ENCODE measurements around the gene ZNF346. TPM values are rescaled to one million over a fixed set of nuclear protein-coding genes. Genes with fewer than 3 reads are reported as not detected.
A peak's percentile ranks its signal among the peaks of the same experiment; 100 is the strongest.

Gene ZNF346
- total RNA-seq, 2 donors from 2014 or later, result 10.9 to 12.6 TPM

DNA sequence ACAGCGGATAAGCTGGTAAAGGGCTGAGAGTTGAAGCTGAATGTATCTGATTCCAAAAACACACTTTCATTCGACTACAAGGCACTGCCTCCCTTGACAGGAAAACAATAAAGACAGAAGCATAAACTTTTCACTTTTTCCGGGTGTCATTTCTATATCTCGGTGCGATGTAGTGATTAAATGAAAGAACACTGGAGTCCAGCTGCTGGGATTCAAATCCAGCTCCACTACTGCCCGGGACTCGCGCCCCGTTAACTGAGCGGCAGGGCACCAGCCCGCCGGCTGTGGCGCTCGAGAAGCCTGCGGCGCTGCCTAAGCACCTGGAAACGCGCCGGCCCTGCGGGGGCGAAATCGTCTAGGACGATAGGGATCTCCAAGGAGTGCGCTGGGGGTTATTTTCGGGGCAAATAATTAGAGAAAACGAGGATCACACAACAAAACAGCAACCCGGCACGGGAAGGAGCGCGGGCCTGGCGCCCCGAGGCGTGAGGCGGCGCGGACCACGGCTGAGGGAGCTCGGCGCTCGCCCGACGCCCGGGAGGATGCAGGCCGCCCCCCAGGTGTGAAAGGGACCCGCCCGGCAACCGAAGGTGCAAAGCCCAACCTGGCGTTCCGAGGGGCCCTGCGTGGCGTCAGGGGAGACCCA is 16.8 kb upstream of the ZNF346 start:
- ATAC-seq (peak; percentile 80), DNase-seq (peak; percentile 71 to 84)
- intact Hi-C loops (cut with DNase I, micrococcal nuclease), result no loop called here

DNA sequence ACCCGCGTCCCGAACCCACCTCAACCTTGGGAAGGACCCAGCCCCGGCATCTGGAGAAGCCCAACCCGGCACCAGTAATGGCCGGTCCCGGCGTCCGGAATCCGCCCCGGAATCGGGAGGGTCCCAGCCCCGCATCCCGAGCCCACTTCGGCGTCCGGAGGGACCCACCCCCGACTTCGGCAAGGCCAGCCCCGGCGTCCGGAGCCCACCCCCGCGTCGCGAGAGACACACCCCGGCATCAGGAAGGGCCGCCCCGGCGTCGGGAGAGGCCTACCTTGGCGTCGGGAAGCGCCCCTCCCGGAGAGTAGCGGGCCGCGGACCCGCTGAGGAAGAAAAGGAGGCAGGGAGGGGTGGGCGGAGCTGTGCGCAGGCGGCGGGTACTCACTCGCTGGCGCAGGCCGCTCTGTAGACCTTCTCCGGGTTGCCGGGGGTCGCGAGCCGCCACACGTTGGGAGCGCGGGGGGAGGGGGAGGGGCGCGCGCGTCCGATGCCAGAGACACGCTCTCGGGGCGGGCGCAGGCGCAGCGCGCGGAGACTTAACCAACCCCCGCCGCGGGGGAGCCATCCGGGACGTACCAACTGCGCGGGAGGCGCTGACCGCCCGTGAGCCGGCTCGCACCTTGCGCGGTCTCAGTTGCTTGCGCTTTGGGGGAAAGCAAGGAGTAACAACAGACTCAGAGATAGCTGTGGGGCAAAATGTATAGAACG is 16.1 kb upstream of the ZNF346 start, which contains the start of gene UIMC1:
Gene UIMC1 (minus strand): TSS at position 515 of the 708 bp plus-strand sequence. CDS start 24,164 bp downstream, outside the sequence.
- ATAC-seq, result peak; percentile 90
- intact Hi-C loops (cut with DNase I, micrococcal nuclease), result no loop called here

DNA sequence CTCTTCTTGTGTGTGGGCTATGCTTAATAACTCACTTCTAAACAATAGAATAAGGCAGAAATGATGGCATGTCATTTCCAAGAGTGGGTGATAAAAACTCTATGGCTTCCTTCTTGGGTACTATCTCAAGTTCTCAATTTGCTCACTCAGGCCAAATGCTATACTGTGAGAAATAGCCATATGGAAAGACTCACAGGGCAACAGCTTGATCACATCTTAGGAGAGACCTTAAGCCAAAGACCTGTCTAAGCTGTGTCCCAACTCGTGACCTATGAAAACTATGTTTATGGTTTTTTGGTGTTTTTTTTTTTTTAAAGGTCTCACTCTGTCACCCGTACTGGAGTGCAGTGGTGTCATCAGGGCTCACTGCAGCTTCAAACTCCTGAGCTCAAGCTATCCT is 13.8 kb upstream of the ZNF346 start:
- no peak for DNase-seq
- intact Hi-C loops (cut with DNase I, micrococcal nuclease), result no loop called here
- no peak for ATAC-seq

More for the DNA sequence above, 16.1 kb upstream of the ZNF346 start, which contains the start of gene UIMC1:
- peak; percentile 88 to 96 for DNase-seq

DNA sequence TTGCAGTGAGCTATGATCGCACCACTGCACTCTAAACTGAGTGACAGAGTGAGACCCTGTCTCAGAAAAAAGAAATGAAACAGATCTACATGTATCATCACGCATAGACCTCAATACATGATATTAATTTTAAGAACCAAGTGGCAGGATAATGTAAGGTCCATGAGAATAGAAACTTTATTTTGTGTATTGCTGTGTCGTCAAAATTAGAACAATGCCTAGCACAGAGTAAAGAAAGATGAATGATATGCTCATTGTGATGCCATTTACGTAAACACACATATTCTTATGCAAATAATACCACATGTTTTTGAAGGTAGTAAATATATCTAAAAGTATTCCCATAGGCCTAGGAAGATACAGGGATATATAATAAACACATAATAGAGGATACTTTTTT is 12.3 kb upstream of the ZNF346 start:
- no peak for DNase-seq
- intact Hi-C loops (cut with DNase I, micrococcal nuclease), result no loop called here
- ATAC-seq, result no peak

DNA sequence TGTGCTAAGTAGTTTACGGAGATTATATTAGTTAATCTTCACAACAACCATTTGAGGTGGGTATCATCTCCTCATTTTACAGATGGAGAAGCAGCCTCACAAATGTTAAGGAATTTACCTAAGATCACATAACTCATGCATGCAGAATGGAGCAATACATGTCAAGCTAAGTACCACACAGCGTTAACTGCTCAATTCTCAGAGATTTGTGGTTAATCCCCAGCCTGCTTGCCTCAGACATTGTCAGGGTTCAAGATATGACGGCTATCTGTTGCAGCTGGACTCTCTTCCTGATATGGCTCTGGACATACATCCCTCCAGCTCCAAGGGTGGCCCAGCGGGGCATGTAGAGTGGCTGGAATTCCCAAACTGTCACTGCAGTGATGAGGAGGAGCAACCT is 7.3 kb upstream of the ZNF346 start:
- no peak for ATAC-seq
- DNase-seq, result no peak
- intact Hi-C loops (cut with DNase I, micrococcal nuclease), result no loop called here

DNA sequence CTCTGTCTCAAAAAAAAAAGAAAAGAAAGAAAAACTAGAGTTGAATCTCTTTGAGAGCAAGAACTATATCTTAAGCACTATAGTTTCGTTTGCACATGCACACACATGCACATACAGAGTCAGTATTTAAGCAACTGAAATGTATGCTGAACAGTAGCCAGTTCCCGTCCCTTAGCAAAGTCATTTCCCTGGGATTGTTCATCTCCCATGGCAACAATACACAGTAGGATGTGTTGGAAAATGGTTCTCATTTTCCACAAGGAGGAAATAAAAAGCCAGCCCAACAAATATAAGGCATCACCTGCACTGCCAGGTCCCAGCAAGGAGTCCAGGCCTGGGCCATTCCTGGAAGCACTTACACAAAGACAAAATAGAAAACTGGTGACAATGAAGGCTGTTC is 4.2 kb upstream of the ZNF346 start:
- no peak for DNase-seq
- ATAC-seq, result no peak
- intact Hi-C loops (cut with DNase I, micrococcal nuclease), result no loop called here

DNA sequence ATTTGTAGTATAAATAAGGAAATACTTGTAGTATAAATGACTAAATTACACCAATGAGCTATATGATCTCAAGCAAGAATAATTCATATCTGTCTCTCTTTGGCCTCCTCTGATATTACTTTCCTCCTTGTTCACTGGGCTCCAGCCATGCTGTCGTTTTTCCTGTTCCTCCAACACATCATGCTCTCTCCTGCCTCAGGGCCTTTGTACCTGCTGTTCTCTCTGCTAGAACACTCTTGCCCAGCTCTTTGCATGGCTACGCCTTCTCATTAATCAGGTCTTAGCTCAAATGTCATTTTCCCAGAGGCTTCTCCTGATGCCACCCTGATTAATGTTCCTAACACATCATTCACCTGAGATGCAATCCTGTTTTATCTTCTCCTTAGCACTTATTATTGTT is 2.5 kb upstream of the ZNF346 start:
- DNase-seq, result no peak
- ATAC-seq, result no peak
- intact Hi-C loops (cut with DNase I, micrococcal nuclease), result no loop called here

DNA sequence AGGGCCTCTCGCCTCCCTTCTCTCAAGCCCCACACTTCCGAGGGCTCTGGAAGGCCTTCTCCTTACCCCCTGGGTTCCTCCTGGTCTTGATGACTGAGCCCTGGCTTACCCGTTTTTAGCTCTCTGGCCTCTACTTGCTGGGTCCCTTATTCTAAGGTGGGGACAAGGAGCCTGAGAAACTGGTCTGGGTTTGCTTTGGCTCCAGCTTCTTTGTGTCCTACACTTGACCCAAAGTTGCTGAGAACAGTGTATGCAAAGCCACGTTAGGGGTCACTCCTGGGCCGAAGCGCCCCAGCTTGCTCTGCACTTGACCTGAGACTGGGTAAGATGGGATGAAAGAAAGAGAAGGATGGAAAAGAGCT is 788 bp downstream of the ZNF346 start:
- ATAC-seq (peak; percentile 15), DNase-seq (peak in 1 of 2 donors; percentile 18)
- intact Hi-C loops (cut with DNase I, micrococcal nuclease), result no loop called here

DNA sequence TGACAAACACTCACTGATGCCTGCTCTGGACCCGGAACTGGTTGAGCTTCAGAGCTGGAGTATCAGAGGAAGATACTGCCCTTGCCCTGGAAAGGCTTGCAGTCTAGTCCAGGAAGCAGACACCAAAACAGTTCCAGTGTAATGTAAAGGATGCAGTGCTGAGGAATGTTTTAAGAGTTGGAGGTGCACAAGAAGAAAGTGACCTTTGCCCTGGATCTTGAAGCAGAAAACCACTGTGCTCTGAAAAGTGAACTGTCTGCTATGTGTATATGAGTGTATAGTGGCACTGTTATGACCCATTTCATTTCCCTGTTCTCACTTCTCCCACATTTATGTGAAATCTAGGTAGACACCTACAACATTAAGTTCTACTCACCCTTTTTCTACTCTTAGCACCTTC is 2.1 kb downstream of the ZNF346 start:
- intact Hi-C loops (cut with DNase I, micrococcal nuclease), result no loop called here

DNA sequence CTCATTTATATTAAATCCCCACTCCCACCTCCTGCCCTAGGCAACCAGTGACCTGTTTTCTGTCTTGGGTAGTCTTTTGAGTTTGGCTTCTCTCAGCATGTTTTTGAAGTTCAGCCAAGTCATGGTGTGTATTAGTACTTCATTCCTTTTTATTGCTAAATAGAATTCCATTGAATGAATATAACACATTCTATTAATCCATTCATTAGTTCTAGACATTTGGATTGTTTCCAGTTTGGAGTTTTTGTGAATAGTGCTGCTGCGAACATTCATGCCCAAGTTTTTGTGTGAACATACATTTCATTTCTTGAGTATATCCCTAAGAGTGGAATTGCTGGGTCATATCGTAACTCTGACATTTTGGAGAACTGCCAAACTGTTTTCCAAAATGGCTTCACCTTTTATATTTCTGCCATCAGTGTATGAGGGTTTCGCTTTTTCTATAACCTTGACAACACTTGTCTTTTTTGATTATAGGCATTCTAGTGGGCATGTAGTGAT is 2.7 kb downstream of the ZNF346 start:
- ATAC-seq (no peak), DNase-seq (no peak)
- intact Hi-C loops (cut with DNase I, micrococcal nuclease), result no loop called here

More for the DNA sequence above, 2.1 kb downstream of the ZNF346 start:
- no peak for DNase-seq
- no peak for ATAC-seq

DNA sequence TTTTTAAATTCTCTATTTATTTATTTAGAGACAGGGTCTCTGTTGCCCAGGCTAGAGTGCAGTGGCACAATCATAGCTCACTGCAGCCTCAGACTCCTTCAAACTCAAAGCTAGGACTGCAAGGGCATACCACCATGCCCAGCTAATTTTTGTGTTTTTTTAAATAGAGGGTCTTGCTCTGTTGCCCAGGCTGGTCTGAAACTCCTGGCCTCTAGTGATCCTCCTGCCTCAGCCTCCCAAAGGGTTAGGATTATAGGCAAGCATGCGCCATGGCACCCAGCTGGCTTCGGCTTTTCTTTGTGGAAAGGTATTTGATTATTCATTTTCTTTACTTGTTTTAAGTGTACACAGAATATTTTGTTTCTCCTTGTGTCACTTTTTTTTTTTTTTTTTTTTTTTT is 5.2 kb downstream of the ZNF346 start:
- ATAC-seq (no peak), DNase-seq (no peak)
- intact Hi-C loops (cut with DNase I, micrococcal nuclease), result no loop called here

DNA sequence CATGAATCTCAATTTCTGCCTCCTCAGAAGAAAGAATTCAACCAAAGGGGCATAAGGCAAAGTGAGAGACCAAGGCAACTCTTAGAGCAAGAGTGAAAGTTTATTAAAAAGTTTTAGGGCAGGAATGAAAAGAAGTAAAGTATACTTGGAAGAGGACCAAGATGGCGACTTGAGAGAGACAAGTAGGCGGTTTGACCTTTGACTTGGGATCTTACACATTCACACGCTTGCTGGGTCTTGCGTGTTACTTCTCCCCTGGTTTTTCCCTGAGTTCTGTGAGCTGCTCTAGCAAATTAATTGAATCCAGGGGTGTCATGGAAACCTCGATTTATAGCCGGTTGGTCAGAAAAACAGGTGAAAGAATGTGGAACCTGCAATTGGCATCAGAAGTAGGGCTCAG is 7.0 kb downstream of the ZNF346 start:
- DNase-seq, result no peak
- no peak for ATAC-seq
- intact Hi-C loops (cut with DNase I, micrococcal nuclease), result no loop called here

DNA sequence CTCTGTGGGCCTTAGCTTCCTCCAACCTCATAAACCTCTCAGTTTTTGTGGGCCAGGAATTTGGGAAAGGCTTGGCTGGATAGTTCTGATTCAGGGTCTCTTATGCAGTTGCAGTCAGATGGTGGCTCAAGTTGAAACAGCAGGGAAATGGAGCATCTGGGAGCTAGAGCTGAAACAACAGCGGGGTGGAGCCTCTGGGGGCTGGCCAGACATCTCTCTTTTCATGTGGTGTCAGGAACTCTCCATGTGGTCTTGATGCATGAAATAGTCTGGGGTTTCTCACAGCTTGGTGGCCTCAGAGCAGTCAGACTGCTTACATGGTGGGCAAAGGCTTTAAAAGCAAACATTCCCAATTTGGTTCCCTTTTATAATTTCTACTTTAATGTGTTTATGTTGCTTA is 13.5 kb downstream of the ZNF346 start:
- intact Hi-C loops (cut with DNase I, micrococcal nuclease), result no loop called here
- DNase-seq (no peak), ATAC-seq (no peak)

DNA sequence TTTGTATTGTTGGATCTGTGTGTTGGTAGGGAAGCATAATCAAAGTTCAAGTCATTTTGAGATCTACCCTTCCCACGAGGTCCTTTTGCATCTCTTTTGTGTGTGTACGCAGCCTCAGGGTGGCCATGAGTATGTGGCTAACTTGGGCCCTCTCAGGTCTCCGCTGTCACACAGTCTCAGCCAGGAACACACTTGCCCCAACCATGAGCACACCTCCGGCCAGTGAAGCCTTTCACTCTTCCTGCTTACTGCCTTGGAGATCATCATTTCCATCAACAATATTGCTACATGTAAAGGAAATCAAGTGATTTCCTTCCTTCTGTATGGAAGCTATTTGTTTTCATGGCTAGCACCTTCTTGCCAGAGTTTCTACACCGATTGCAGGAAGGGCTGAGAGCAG is 13.9 kb downstream of the ZNF346 start:
- ATAC-seq (no peak), DNase-seq (no peak)
- intact Hi-C loops (cut with DNase I, micrococcal nuclease), result no loop called here

DNA sequence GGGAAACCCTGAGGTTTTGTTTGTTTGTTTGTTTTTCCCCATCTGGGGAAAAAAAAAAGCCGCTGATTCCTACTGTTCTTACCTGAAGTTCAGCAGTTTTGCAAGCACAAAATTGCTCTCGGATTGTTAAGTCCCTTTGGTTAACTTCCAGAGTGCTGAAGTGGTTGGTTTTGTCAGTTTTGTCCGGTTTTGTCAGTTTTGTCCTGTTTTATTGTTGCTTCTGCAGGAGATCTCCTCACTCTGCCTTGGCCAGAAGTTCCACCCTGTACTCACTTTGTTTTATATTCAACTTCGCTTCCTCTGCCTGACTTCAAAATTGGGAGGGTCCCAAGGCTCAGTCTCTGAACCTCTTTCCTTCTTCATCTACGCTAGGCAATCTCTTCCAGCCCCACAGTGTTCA is 14.4 kb downstream of the ZNF346 start:
- DNase-seq (no peak), ATAC-seq (no peak)
- intact Hi-C loops (cut with DNase I, micrococcal nuclease), result no loop called here

DNA sequence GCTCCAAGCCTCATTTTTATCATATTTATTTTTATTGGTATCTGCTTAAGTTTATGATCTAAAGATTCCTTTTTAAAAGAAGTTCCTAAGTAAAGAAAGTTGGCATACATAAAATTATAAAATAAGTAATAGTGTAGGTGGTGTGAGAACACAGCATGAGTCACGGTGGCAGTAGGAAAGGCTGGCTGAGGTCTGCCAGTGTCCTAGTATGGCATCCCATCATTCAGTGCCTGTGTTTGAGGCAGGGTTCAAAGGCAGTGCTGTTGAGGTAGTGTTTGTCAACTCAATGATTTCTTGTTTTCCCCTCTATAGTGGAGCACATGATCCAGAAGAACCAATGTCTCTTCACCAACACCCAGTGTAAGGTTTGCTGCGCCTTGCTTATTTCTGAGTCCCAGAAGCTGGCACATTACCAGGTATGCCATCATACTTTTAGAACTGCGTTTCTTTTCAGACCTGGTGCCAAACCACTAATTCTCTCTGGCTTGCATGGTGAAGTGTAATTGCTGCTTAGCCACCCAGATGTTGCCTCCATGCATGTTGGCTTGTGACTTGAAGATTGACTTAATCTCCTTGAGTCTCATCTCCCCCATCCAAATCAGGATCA is 18.4 kb downstream of the ZNF346 start:
- ATAC-seq (no peak), DNase-seq (no peak)
- intact Hi-C loops (cut with DNase I, micrococcal nuclease), result no loop called here

DNA sequence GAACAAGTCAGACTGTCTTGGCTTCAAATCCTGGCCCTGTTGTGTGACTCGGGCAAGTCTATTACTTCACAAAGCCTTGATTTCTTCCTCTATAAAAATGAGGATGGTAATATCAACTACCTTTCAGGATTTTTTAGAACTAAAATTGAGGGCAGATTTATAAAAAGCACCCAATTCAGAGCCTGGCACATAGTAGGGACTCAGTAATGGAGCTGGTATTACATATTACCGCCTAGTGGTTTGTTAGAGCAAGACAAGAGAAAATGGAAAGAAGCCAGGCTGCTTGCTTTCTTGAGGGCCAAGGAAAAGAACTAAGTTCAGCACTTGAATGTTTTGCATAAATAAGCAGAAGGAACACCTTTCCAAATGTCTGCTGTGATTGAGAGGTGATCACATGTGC is 19.4 kb downstream of the ZNF346 start:
- intact Hi-C loops (cut with DNase I, micrococcal nuclease), result no loop called here
- DNase-seq, result no peak
- no peak for ATAC-seq

DNA sequence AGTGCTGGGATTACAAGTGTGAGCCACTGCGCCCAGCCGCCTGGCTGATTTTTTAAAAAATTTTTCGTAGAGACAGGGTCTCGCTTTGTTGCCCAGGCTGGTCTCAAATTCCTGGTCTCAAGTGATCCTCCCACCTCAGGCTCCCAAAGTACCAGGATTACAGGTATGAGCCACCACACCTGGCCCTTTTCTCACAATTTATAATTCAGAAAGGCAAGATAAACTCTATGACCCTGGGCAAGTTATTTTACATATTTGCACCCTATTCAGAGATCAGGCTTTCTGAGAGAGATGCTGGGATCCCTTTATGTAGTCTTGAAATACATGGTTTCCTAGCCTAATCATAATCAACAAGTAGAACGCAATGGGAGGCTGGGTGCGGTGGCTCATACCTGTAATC is 20.6 kb downstream of the ZNF346 start:
- DNase-seq (no peak), ATAC-seq (no peak)
- intact Hi-C loops (cut with DNase I, micrococcal nuclease), result no loop called here

DNA sequence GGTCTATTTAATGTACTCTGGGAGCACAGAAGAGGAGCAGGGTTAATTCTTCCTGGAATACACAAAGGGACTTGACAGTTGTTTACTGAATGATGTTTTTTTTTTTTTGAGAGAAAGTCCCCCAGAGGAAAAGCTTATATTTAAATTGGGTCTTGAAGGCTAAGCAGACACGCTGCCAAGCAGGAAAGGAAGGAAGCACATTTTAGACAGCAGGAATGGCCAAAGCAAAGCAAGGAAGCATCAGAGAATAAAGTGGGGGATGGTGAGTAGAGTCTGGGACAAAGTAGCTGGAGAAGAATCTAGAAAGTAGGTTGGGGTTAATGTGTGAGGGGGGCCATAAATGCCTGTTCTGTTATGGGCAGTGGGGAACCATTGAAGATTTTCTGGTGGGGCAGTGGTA is 21.5 kb downstream of the ZNF346 start:
- no peak for ATAC-seq
- no peak for DNase-seq
- intact Hi-C loops (cut with DNase I, micrococcal nuclease), result no loop called here

DNA sequence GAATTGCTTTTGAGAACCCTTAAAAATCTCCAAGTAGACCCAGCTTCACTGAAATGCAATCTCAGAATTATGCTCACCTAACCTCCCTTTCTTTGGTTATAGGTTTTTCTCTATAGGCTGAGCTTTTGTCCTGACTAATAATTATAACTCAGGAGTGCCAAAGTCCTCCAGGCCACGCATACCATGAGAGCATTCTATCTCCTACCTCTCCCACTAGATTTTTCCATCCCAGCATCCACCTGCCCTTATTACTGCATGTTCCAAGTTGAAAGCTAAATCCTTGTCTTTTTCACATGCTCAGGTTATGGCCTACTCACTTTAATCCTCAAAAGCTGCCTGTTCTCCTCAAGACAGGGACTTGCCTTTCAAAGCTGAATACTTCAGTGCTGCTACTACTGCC is 22.1 kb downstream of the ZNF346 start:
- ATAC-seq (peak; percentile 20), DNase-seq (no peak)
- intact Hi-C loops (cut with DNase I, micrococcal nuclease), result no loop called here
